GM19438 (cell line): Measurements from ENCODE around the gene EIF3I.

ENCODE experiments used
- ATAC-seq: cut with Tn5 transposase; IDR thresholded peaks from one replicate; pipeline ENCODE4 v1.9.1; 2021; ENCODE audit warnings: low read depth; ENCODE audit not compliant: unreplicated experiment

Gene EIF3I

DNA sequence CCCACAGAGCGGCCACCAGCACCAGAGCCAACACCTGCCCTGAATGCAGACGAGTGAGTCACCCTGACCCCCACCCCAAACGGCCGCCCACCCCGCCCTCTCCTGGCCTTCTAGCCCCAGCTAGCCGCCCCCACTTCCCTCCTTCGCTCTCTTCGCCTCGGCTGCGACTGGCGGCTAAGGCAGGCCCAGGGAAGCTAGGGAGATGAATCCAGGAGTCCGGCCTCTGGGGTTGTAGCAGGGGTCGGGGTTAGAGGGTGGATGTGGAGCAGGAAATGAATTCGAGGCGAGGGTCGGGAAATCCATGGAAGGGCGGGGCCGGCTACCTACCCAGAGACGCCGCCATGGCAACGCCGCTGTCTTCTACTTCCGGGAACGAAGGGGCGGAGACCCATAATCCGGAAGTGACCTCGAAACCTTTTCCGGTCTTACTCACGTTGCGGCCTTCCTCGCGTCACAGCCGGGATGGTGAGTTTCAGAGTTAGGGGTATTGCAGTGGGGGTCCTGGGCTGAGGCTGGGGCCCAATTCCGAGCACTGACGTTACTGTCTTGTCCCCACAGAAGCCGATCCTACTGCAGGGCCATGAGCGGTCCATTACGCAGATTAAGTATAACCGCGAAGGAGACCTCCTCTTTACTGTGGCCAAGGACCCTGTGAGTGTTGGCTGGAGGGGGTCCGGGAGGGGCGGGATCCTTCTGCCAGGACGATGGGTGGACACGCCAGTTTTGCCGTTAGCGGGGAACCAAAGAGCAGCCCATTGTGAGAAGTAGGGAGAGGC, at the start of gene EIF3I, which contains the start of gene TMEM234:
Gene EIF3I, plus strand, starts transcription at position 428 of the 776 bp plus-strand sequence. Its CDS starts 35 bp downstream, at position 463.
Gene TMEM234, minus strand, starts transcription at position 374 of the 776 bp plus-strand sequence. Its CDS starts 31 bp downstream, at position 343.
- peak; percentile 94 for ATAC-seq

- no peak for ATAC-seq
These were observed 49.5 kb upstream of the EIF3I start for GRCh38 chr1:32172621-32173245.

DNA sequence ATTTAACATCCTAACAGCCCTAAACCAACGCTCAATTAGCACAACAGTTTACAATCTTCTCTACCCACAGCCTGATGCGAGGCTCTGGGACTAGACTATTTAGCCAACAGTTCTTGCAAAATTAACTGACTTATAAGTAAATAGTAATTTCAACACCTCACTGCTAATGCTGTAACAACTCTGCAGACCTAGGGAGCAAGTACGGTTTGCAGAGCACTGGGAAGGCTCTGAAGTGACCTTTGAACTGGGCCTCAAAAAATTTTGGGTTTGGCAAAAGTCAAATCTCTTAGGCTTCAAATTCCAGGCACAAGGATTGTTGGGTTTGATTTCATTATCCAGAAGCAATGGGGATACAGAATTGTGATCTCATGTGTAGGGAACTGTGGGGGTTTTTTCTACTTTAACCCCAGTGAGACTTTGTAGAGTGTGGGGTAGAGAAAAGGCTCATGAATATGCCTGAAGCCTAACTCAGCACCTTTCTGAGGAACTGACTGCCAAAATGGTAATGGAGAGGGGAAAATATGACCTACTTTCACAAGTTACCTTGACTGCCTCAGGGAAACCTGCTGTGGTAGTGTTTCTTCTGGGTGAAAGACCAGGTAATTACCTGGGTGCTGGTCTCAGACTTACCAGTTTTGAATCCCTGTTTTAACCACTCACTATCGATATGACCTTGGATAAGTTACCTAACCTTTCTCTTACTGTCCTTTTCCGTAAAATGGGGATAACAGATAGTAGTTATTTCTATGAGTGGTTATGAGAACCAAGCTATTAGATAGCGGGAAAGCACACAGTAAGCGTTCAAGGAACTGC, 43.6 kb upstream of the EIF3I start:
- ATAC-seq: no peak

- no peak for ATAC-seq
These were observed 43.1 kb upstream of the EIF3I start for GRCh38 chr1:32179193-32179442.

GRCh38 chr1:32179443-32180185, 42.6 kb upstream of the EIF3I start, which contains the start of gene TXLNA:
TSS of gene TXLNA (plus strand) at chr1:32179675. CDS start at chr1:32180346, 671 bp downstream.
- ATAC-seq: peak; percentile 84

GRCh38 chr1:32180186-32181060, 41.8 kb upstream of the EIF3I start:
- ATAC-seq: no peak

- no peak for ATAC-seq
These were observed 41.1 kb upstream of the EIF3I start for GRCh38 chr1:32181065-32181464.

DNA sequence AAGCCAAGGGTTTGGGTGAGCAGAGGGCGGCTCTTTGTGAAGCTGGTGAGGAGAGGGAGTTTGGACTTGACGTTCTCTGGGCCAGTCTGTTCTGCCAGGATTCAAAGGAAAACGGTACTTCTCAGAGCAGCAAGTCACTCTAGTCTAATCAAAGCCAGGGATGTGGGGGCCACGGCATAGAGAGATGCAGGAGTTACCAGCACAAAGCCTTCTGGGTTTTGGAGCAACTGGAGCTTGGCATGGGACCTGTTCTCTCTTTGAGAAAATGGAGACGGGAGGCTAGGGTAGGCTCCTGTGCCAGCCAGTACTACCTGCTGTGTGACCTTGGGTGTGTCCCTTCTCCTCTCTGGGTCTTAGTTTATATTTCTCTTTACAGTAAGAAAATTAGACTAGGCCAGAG, 40.6 kb upstream of the EIF3I start:
- no peak for ATAC-seq

- ATAC-seq: no peak
These were observed 40.1 kb upstream of the EIF3I start for GRCh38 chr1:32182060-32182459.

- no peak for ATAC-seq
These were observed 37.6 kb upstream of the EIF3I start for GRCh38 chr1:32184650-32185049.

GRCh38 chr1:32186077-32186476, 36.1 kb upstream of the EIF3I start:
- no peak for ATAC-seq

DNA sequence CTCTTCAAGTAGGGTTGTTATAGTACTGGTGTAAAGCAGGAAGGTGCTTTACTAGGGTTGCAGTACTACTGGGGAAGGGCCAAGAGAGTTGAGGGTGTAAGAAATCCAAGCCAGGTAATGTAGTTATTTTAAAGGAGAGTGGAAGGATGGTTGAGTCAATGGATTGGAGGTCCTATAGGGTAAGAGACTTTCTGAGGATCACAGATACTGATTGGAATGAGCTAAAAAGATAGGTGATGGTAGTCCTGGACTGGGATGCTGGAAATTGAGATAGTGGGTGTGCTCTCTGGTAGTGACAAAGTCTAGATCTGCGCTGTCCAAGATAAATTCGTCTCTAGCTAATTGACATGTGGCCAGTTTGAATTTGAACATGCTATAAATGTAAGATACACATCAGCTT, 35.7 kb upstream of the EIF3I start:
- ATAC-seq: no peak

DNA sequence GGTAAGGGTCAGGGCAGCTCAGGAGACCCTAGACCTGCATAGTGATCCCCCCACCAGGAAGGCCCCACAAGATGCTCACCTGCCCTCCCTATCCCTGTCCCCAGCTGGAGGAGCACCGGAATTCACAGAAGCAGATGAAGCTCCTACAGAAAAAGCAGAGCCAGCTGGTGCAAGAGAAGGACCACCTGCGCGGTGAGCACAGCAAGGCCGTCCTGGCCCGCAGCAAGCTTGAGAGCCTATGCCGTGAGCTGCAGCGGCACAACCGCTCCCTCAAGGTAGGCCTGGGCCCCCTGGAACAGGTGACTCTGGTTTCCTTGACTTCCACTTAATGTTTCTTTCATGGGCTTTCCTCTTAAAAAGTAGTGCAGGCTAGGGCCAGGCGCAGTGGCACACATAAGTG, 34.4 kb upstream of the EIF3I start:
- ATAC-seq: no peak

DNA sequence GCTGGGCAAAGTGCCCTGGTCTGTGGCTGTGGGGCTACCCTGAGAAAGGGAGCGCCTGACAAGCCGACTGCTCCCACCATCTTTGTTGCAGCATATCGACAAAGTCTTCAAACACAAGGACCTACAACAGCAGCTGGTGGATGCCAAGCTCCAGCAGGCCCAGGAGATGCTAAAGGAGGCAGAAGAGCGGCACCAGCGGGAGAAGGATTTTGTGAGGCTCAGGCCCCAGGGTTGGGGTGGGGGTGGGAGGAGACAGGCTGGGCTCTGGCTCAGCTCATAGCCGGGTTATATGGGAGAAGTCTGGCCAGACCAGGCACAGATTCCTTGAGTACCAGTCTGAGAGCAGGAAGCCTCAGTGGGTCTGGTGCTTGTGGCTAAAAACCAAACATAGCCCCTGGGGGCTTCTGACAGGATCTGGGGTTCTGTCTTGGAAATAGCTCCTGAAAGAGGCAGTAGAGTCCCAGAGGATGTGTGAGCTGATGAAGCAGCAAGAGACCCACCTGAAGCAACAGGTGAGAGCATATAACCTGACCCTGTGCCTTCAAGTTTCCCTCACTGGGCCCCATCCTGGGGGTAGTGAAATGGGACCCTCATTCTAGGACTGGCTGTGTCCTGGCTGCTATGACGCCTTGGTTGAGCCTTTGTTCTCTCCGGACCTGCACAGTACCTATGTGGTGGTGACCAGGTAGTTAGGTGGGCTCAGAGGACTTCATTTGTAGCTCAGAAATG, 29.8 kb upstream of the EIF3I start:
- no peak for ATAC-seq

DNA sequence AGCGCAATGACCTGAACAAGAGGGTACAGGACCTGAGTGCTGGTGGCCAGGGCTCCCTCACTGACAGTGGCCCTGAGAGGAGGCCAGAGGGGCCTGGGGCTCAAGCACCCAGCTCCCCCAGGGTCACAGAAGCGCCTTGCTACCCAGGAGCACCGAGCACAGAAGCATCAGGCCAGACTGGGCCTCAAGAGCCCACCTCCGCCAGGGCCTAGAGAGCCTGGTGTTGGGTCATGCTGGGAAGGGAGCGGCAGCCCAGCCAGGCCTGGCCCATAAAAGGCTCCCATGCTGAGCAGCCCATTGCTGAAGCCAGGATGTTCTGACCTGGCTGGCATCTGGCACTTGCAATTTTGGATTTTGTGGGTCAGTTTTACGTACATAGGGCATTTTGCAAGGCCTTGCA, 27.2 kb upstream of the EIF3I start:
- no peak for ATAC-seq

GRCh38 chr1:32195531-32195930, 26.7 kb upstream of the EIF3I start:
- no peak for ATAC-seq

- ATAC-seq: no peak
These were observed 26.0 kb upstream of the EIF3I start for GRCh38 chr1:32195972-32196823.

DNA sequence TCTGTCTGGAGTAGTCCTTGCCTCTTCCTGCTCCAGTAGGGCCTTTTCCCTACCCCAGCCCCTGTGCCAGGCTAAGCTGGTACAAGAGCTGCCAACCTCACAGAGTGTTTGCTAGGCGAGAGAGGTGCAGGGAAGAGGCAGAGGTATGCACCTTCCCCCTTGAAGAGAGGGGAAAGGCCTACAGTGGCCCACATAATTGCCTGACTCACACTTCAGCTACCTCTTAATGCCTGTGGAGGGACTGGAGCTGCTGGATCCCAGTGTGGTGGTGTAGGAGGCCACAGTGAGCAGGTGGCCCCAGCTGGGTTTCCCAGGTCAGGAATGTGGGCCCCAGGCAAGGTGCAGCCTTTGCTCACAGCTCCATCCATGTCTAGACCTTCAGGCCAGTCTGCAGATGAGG, 25.1 kb upstream of the EIF3I start:
- ATAC-seq: no peak
